H1 (cell line): Measurements from ENCODE around the gene SLC52A3. TPM values are rescaled to one million over a fixed set of nuclear protein-coding genes. Genes with fewer than 3 reads are reported as not detected.
A peak's percentile ranks its signal among the peaks of the same experiment; 100 is the strongest.

ENCODE experiments used
- CTCF ChIA-PET: fragments of 300-600 bp; sonication (Branson Sonifier 250); formaldehyde crosslinking; loops from one replicate; lab custom pipeline; 2021; ENCODE audit not compliant: partially characterized antibody; lab: Charles Lee
- POLR2A ChIA-PET: fragments of 300-600 bp; sonication (Branson Sonifier 250); formaldehyde crosslinking; loops from one replicate; lab custom pipeline; 2021; ENCODE audit warnings: inconsistent platforms; ENCODE audit not compliant: partially characterized antibody; lab: Charles Lee
- DNase-seq, 2 experiments: peaks; one replicate each; pipeline versions ENCODE4 v3.0.0 to v3.0.0-alpha.2; 2010 to 2022; ENCODE audit warnings: low spot score in 2 of 2, low read depth in 1 of 2, mixed read lengths in 1 of 2
- FAIRE-seq: peaks from 2 replicates; lab custom pipeline; 2011; peaks lifted over from hg19 to GRCh38; lab: Jason Lieb, UNC
- H2AFZ ChIP-seq: 2 replicates; pipeline ENCODE4 v1.8.1; 2012; ENCODE audit warnings: low read length, inconsistent platforms
- H2AK5ac ChIP-seq: 2 replicates; pipeline ENCODE4 v1.6.1; 2013; ENCODE audit warnings: low read depth, low read length
- H2BK120ac ChIP-seq: replicated peaks from 2 replicates; pipeline ENCODE3; 2013; ENCODE audit warnings: low read depth, low read length, inconsistent platforms
- H2BK12ac ChIP-seq: 2 replicates; pipeline ENCODE4 v1.6.1; 2013; ENCODE audit warnings: low read depth, low read length
- H2BK15ac ChIP-seq: 2 replicates; pipeline ENCODE4 v1.6.1; 2013; ENCODE audit warnings: low read length
- H2BK20ac ChIP-seq: 2 replicates; pipeline ENCODE4 v1.6.1; 2013; ENCODE audit warnings: low read length
- H2BK5ac ChIP-seq: 2 replicates; pipeline ENCODE4 v1.6.1; 2013; ENCODE audit warnings: low read depth, low read length
- H3K14ac ChIP-seq: 2 replicates; pipeline ENCODE4 v1.6.1; 2013; ENCODE audit warnings: inconsistent platforms; ENCODE audit not compliant: insufficient read length
- H3K18ac ChIP-seq: 2 replicates; pipeline ENCODE4 v1.6.1; 2013; ENCODE audit warnings: low read length; ENCODE audit errors: extremely low read depth
- H3K23ac ChIP-seq: 2 replicates; pipeline ENCODE4 v1.6.1; 2013; ENCODE audit warnings: inconsistent platforms; ENCODE audit not compliant: insufficient read length
- H3K23me2 ChIP-seq: 2 replicates; pipeline ENCODE4 v1.6.1; 2013; ENCODE audit warnings: low read depth, low read length
- H3K27ac ChIP-seq: 2 replicates; pipeline ENCODE4 v1.6.1; 2011; ENCODE audit warnings: low read depth, low read length, inconsistent platforms
- H3K27me3 ChIP-seq, 4 experiments: replicated peaks in 1 of 4; 1 replicate in 1 of 4; 2 replicates in 3 of 4; pipeline versions ENCODE4 v1.6.1 to v1.8.1; 2011 to 2013; ENCODE audit warnings: low read length in 3 of 4, mild to moderate bottlenecking in 3 of 4, inconsistent platforms in 2 of 4, mixed read lengths in 2 of 4, moderate library complexity in 1 of 4; ENCODE audit not compliant: control insufficient read depth in 3 of 4, insufficient read depth in 3 of 4; ENCODE audit errors: extremely low read depth in 1 of 4
- H3K36me3 ChIP-seq, 4 experiments: 2 replicates each; pipeline versions ENCODE4 v1.6.1 to v1.8.1; 2011 to 2013; ENCODE audit warnings: mild to moderate bottlenecking in 4 of 4, low read length in 3 of 4, moderate library complexity in 2 of 4, control low read depth in 1 of 4, inconsistent platforms in 1 of 4; ENCODE audit not compliant: insufficient read depth in 4 of 4, control insufficient read depth in 2 of 4
- H3K4ac ChIP-seq: replicated peaks from 2 replicates; pipeline ENCODE3; 2013; ENCODE audit warnings: low read length, low read depth, mixed read lengths, inconsistent platforms; ENCODE audit not compliant: insufficient read length
- H3K4me1 ChIP-seq, 4 experiments: replicated peaks in 1 of 4; 1 replicate in 1 of 4; 2 replicates in 3 of 4; pipeline versions ENCODE4 v1.6.1 to v1.8.1; 2011 to 2013; ENCODE audit warnings: low read length in 3 of 4, inconsistent platforms in 2 of 4, mixed read lengths in 1 of 4; ENCODE audit not compliant: insufficient read depth in 4 of 4, control insufficient read depth in 3 of 4
- H3K4me2 ChIP-seq, 2 experiments: 2 replicates each; pipeline versions ENCODE4 v1.6.1 to v1.8.1; 2011 to 2013; ENCODE audit warnings: low read depth in 2 of 2, low read length in 2 of 2, control low read depth in 1 of 2, inconsistent platforms in 1 of 2, mild to moderate bottlenecking in 1 of 2; ENCODE audit not compliant: insufficient read depth in 1 of 2
- H3K4me3 ChIP-seq, 4 experiments: fragments of 200-600, 300-600 bp in 1 of 4; sonication (generic), shearing (Covaris generic), sonication (Bioruptor Twin) in 1 of 4; 2 replicates each; pipeline versions ENCODE4 v1.5.1 to v1.8.1; 2011 to 2016; ENCODE audit warnings: low read length in 4 of 4, low read depth in 3 of 4, control low read depth in 2 of 4, inconsistent platforms in 2 of 4, mild to moderate bottlenecking in 2 of 4, mixed read lengths in 1 of 4, moderate library complexity in 1 of 4; ENCODE audit not compliant: insufficient read depth in 2 of 4; ENCODE audit errors: extremely low read depth in 1 of 4
- H3K56ac ChIP-seq: replicated peaks from 2 replicates; pipeline ENCODE3; 2013; ENCODE audit warnings: low read depth, mild to moderate bottlenecking, mixed read lengths, low read length, inconsistent platforms; ENCODE audit not compliant: insufficient read length
- H3K79me1 ChIP-seq: 2 replicates; pipeline ENCODE4 v1.6.1; 2013; ENCODE audit warnings: low read depth, low read length, control low read depth
- H3K79me2 ChIP-seq, 2 experiments: 2 replicates each; pipeline versions ENCODE4 v1.6.1 to v1.8.1; 2012 to 2013; ENCODE audit warnings: low read length in 2 of 2, mild to moderate bottlenecking in 2 of 2, inconsistent platforms in 1 of 2; ENCODE audit not compliant: insufficient read depth in 2 of 2, control insufficient read depth in 1 of 2
- H3K9ac ChIP-seq, 4 experiments: replicated peaks in 1 of 4; 1 replicate in 1 of 4; 2 replicates in 3 of 4; pipeline versions ENCODE4 v1.6.1 to v1.8.1; 2011 to 2013; ENCODE audit warnings: low read depth in 3 of 4, low read length in 3 of 4, control low read depth in 2 of 4, mild to moderate bottlenecking in 2 of 4, moderate library complexity in 2 of 4, inconsistent platforms in 1 of 4; ENCODE audit errors: extremely low read depth in 1 of 4
- H3K9me3 ChIP-seq, 2 experiments: 2 replicates each; pipeline versions ENCODE4 v1.6.1 to v1.8.1; 2012 to 2013; ENCODE audit warnings: mild to moderate bottlenecking in 2 of 2, moderate library complexity in 2 of 2, control low read depth in 1 of 2, inconsistent platforms in 1 of 2, low read depth in 1 of 2, low read length in 1 of 2, mixed read lengths in 1 of 2; ENCODE audit not compliant: insufficient read depth in 2 of 2
- H4K20me1 ChIP-seq, 2 experiments: replicated peaks in 1 of 2; 2 replicates each; pipeline versions ENCODE3 to v1.8.1; 2011 to 2013; ENCODE audit warnings: inconsistent platforms in 2 of 2, low read length in 2 of 2, mild to moderate bottlenecking in 1 of 2; ENCODE audit not compliant: insufficient read depth in 2 of 2, control insufficient read depth in 1 of 2
- H4K5ac ChIP-seq: 2 replicates; pipeline ENCODE4 v1.6.1; 2013; ENCODE audit warnings: low read length, low read depth, mixed read lengths, inconsistent platforms; ENCODE audit not compliant: insufficient read length
- H4K8ac ChIP-seq: 2 replicates; pipeline ENCODE4 v1.8.0; 2013; ENCODE audit warnings: mild to moderate bottlenecking, moderate library complexity, low read length, inconsistent platforms; ENCODE audit not compliant: insufficient read depth; ENCODE audit errors: extremely low read depth
- H4K91ac ChIP-seq: replicated peaks from 2 replicates; pipeline ENCODE3; 2013; ENCODE audit warnings: low read length, mixed read lengths, inconsistent platforms; ENCODE audit not compliant: insufficient read length
- ASH2L ChIP-seq: fragments of 200-600, 300-600 bp; sonication (generic); IDR thresholded peaks from one replicate; pipeline ENCODE4 v1.7.1; 2017; ENCODE audit warnings: low read length
- CEBPB ChIP-seq: IDR thresholded peaks from 2 replicates; pipeline ENCODE4 v1.6.1; 2012; ENCODE audit warnings: low read depth, low read length
- EP300 ChIP-seq, 2 experiments: IDR thresholded peaks; 1 replicate in 1 of 2; 2 replicates in 1 of 2; pipeline ENCODE4 v1.6.1; 2011 to 2012; ENCODE audit warnings: low read depth in 2 of 2, low read length in 2 of 2, mild to moderate bottlenecking in 2 of 2, borderline replicate concordance in 1 of 2, inconsistent platforms in 1 of 2, moderate library complexity in 1 of 2
- FOSL1 ChIP-seq: IDR thresholded peaks from 2 replicates; pipeline ENCODE4 v1.6.1; 2011; ENCODE audit warnings: mild to moderate bottlenecking, low read depth, low read length, moderate library complexity; ENCODE audit not compliant: insufficient read depth
- HDAC2 ChIP-seq, 2 experiments: fragments of 300-600 bp in 1 of 2; sonication (generic) in 1 of 2; IDR thresholded peaks; 2 replicates each; pipeline ENCODE4 v1.6.1; 2011 to 2012; ENCODE audit warnings: low read depth in 2 of 2, low read length in 2 of 2, mild to moderate bottlenecking in 2 of 2, moderate library complexity in 2 of 2, borderline replicate concordance in 1 of 2, inconsistent platforms in 1 of 2
- KDM1A ChIP-seq: fragments of 200-600, 300-600 bp; sonication (generic); IDR thresholded peaks from 2 replicates; pipeline ENCODE4 v1.7.1; 2016; ENCODE audit warnings: mild to moderate bottlenecking, low read length, borderline replicate concordance
- RBBP5 ChIP-seq: IDR thresholded peaks from 2 replicates; pipeline ENCODE4 v1.7.1; 2012; ENCODE audit warnings: low read depth, mild to moderate bottlenecking, inconsistent platforms, low read length, moderate library complexity, borderline replicate concordance
- RXRA ChIP-seq: IDR thresholded peaks from 2 replicates; pipeline ENCODE4 v1.6.1; 2011; ENCODE audit warnings: low read depth, mild to moderate bottlenecking, low read length, moderate library complexity; ENCODE audit not compliant: insufficient read depth
- TCF12 ChIP-seq: IDR thresholded peaks from 2 replicates; pipeline ENCODE4 v1.6.1; 2011; ENCODE audit warnings: low read depth, mild to moderate bottlenecking, low read length
- WGBS, 2 experiments: shearing (Covaris generic) in 1 of 2; methylation state at CpG; one replicate each; pipeline versions ENCODE4 v1.1.6 to v1.1.7; 2013 to 2015; ENCODE audit warnings: low lambda C conversion rate in 2 of 2, mixed read lengths in 2 of 2, inconsistent platforms in 1 of 2, low coverage in 1 of 2, missing lambda C conversion rate in 1 of 2; ENCODE audit not compliant: insufficient replicate concordance in 2 of 2, insufficient coverage in 1 of 2, insufficient read length in 1 of 2; ENCODE audit errors: extremely low coverage in 1 of 2, missing lambda C conversion rate in 1 of 2; 5-methylcytosine and 5-hydroxymethylcytosine counted together
- polyA plus RNA-seq, 7 experiments: library from polyadenylated mRNA; depleted of rRNA in 3 of 7; stranded (reverse) in 5 of 7; unstranded in 2 of 7; fragments of >200 nt in 5 of 7; fragments of 200-250 nt in 2 of 7; gene quantifications; 1 replicate in 5 of 7; 2 replicates in 1 of 7; 4 replicates in 1 of 7; pipeline versions ENCODE4 v1.2.1 to v1.2.3, GENCODE V29; 2011 to 2013; ENCODE audit warnings: missing spikeins in 2 of 7, mixed read lengths in 2 of 7
- total RNA-seq: library from RNA; stranded (reverse); fragmentation: NEBNext Ultra II Directional; extraction: Animal tissue kit (Norgen Biotek cat#: 25700); gene quantifications from 2 replicates; pipeline ENCODE4 v1.2.1, GENCODE V29; 2021
- TF ChIP-seq, protein P1 (sequence below): IDR thresholded peaks from 2 replicates; pipeline ENCODE4 v1.6.1; 2011; ENCODE audit warnings: low read length, improper control_type of control experiment
- TF ChIP-seq, protein P2 (sequence below): IDR thresholded peaks from 2 replicates; pipeline ENCODE4 v1.6.1; 2012; ENCODE audit warnings: inconsistent platforms

The SLC52A3 gene
- total and polyA plus RNA-seq, 2 of the 8 experiments (the other 6 are each of a cell fraction or from before 2014, with no cell fraction given): 2.3 to 4.2 TPM

DNA sequence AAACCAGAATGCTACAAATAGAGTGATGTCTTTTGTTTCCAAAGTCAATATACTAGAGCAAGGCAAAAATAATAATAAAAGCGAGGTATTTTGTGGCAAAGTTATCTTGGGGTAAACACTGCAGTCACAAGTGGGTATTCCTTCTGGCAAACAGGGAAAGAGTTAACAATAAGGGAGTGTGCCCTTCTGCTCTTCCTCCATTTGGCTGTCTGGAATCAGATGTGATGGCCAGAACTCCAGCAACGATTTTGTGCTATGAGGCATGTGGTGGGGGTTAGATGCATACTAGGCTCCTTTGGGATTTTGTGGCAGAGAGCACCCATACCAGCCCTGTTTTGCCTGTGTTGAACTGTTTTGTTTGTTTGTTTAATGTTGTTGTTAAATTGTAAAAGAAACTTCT is 2.4 kb upstream of the SLC52A3 start:
- Histone ChIP-seq H3K14ac (no peak overlapping the region), H3K4me2 (no peak overlapping the region), H2BK120ac (no peak overlapping the region), H2AK5ac (no peak overlapping the region), H3K79me2 (no peaks in the 10 kb centered on the region), H3K9ac (no peak overlapping the region), H3K56ac (no peak overlapping the region), H3K4me3 (no peak overlapping the region), H4K91ac (no peak overlapping the region), H2BK5ac (no peak overlapping the region), H2BK20ac (no peak overlapping the region), H3K23ac (no peak overlapping the region), H3K23me2 (0 out of 2 replicates have a peak, but pooled peaks cover 3% of the 10 kb centered on the region), H3K4ac (no peak overlapping the region), H2BK12ac (no peak overlapping the region), H3K18ac (no peak overlapping the region), H3K27me3 (no peaks in the 10 kb centered on the region), H3K9me3 (no peaks in the 10 kb centered on the region), H4K8ac (no peak overlapping the region), H3K79me1 (no peaks in the 10 kb centered on the region), H3K36me3 (no peaks in the 10 kb centered on the region), H3K4me1 (peaks cover 0 to 11% (median 4%) of the 10 kb centered on the region in 4 experiments; a peak in 4 of 7 replicates), H2AFZ (no peak overlapping the region), H4K5ac (no peak overlapping the region), H2BK15ac (no peak overlapping the region), H4K20me1 (no peaks in the 10 kb centered on the region), H3K27ac (no peak overlapping the region)
- FAIRE-seq: no peak
- WGBS, 2 experiments: 85% methylated on average over 2 of the region's 2 CpGs; no CpG with 5 or more reads in 1 of the 2 experiments
- CTCF ChIA-PET: interaction anchor here (1.5 kb wide), 1 partner anchor 11 kb away, joined by 3 read pairs; no protein-coding TSS in a partner anchor
- DNase-seq: no peak
- POLR2A ChIA-PET: interaction anchor here (1.1 kb wide), 2 partner anchors 32 to 390 kb away, joined by 3 to 4 read pairs; partner anchors contain the start of gene TRIB3
- TF ChIP-seq, protein P1, sequence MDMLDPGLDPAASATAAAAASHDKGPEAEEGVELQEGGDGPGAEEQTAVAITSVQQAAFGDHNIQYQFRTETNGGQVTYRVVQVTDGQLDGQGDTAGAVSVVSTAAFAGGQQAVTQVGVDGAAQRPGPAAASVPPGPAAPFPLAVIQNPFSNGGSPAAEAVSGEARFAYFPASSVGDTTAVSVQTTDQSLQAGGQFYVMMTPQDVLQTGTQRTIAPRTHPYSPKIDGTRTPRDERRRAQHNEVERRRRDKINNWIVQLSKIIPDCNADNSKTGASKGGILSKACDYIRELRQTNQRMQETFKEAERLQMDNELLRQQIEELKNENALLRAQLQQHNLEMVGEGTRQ: no peak
- TF ChIP-seq KDM1A (peak; percentile 80; the same call in 1 of the 2 replicates), EP300 (IDR thresholded peaks at IDR 0.05; ENCODE audit: borderline replicate concordance in 1 of 2, low read depth in 2 of 2, low read length in 2 of 2) (no peak), TCF12 (no peak), RBBP5 (no peak), HDAC2 (IDR thresholded peaks at IDR 0.05; ENCODE audit: borderline replicate concordance in 1 of 2, low read depth in 2 of 2, low read length in 2 of 2) (peak in 1 of 2 experiments; percentile 63; a peak in 1 of 4 replicates), ASH2L (no peak), FOSL1 (no peak), CEBPB (no peak), RXRA (no peak)
- TF ChIP-seq, protein P2, sequence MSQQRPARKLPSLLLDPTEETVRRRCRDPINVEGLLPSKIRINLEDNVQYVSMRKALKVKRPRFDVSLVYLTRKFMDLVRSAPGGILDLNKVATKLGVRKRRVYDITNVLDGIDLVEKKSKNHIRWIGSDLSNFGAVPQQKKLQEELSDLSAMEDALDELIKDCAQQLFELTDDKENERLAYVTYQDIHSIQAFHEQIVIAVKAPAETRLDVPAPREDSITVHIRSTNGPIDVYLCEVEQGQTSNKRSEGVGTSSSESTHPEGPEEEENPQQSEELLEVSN: no peak
